Amniotic stem cell (primary cell): ENCODE data around the gene ADGRL1.

Source experiments
- DNase-seq: peaks from one replicate; lab custom pipeline; 2025; lab: John Stamatoyannopoulos, UW

Gene ADGRL1

DNA sequence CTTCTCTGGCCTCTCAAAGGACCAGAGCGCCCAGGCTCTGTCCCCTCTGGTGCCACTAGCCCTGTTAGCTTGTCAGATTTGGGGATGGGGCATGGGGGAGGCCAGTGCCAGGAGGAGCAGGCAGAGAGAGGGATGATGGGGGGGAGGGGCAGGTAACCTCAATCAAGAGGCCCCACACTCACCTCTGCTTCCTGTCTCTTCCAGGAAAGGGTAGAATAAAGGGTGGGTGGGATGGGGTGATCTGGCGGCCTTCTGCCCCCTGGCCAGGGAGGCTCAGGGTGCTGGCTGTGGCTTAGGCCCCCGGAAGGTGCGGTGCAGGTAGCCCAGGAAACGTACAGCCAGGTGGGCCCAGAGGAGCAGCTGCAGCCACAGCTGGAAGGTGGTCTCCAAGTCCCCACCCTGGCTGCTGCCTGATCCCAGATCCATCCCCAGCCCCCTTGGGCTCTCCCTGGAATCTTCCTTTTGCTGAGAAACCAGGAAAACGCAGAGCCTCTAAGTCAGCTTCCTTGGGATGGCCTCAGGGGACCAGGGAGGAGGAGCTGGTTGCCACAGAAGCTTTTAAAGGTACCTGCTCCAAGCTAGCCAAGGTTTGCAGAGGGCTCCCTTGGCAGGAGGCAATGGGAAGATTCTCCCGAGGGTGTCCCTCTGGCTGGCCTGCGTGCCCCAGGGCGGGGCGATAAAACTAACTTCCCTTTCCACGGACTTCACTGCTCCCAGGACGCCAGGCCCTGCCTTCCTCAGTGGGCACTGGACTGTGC lies 93.7 kb downstream of the ADGRL1 start:
- DNase-seq: no peak

DNA sequence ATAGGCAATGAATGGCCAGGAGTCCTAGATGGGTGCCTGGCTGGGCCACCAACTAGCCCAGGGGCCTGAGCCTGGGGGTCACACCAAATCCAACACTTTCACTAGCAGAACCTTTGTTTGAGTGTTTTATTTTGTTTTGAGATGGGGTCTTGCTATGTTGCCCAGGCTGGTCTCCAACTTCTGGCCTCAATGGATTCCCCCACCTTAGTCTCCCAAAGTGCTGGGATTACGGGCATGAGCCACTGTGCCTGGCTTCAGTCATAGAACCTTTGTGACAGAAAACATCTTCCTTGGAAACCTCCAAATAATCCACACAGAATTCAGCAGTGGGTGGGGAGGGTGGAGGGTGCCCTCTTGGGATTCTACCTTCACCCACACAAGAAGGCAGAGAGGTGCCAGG lies 94.5 kb downstream of the ADGRL1 start:
- DNase-seq: no peak

DNA sequence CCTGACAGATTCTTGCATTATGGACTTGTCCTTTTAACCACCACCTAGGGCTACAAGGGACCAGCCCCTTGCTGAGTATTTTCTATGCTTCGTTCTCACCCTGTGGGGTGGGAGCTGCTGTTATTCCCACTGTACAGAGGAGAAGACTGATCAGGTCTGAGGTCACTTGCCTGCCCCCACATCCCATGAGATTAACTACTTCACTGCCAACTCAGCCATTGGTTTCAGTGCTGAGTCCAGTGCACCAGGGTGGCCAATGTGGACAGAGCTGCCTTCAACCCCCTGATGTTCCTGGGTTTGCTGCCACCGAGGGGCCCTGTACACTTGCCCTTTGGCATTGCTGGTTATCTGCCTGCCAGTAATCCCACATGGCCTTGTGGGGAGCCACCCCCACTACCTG lies 95.3 kb downstream of the ADGRL1 start:
- DNase-seq: no peak

DNA sequence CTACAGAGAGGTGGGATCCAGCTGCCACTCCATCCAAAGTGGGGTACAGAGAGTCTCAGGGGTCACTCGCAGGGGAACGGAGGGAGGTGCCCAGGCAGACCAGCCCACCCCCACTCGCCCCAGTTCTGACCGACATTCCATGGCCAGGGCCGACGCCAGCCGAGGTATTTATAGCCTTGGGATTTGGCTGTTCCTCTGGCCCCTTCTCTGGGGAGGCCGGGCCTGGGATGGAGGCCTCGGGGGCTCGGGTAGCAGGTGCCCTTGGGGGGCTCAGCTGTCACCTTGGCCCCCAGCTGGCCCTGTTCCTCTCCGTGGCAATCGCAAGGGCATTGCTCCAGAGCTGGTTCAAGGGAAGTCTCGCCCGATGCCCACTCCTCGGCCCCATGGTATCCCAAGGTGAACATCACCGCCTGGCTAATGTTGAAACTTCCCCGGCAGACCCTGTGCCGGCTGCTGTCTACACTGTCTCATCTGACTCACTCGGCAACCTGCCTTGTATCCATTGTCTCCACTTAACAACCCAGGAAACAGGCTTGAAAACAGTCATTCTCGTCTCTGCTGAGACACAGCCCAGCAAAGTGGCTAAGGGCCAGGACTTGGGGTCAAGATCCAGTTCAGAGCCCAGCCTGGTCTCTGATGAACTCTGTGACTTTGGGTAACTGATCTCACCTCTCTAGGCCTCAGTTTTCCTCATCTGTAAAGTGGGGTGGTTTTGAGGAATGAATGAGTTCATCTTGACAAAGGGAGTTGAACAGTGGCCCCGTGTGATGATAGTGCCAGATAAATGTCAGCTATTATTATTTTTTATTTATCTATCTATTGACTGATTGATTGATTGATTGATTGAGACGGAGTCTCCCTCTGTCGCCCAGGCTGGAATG lies 98.1 kb downstream of the ADGRL1 start:
- no peak for DNase-seq

DNA sequence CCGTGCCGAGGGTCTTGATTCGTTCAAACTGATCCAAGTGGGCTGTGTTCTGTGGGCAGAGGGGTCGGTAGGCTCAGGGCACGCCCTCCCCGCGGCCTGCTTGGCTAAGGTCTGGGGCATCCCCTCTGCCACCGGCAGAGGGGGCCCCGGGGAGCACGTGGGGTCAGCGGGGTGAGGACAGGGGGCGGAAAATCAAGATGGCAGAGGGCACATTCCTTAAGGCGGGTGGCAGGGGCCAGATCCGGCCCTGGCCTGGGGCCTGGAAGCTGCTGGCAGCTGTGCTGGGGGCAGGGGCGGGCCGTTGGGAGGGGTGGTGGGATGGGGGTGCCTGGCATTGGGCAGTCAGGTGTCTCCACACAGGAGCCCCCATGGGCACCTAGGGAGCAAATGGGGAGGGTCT lies 99.1 kb downstream of the ADGRL1 start:
- no peak for DNase-seq

DNA sequence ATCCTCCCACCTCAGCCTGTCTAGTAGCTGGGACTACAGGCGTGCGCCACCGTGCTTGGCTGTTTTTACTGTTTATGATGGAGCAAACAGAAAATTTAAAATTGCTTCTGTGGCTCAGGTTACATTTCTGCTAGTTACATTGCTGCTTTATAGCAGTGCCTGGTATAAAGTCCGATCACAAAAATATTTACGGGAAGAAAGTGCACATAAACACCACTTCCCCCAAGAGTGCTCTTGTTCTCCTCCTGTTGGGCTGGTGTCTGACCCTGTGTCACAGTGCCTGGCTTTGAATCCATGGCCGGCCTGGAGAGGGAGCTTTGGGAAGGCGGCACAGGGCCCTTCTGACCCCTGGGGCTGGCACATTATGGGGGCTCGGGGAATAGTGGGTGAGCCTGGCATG lies 100.3 kb downstream of the ADGRL1 start:
- DNase-seq: no peak

DNA sequence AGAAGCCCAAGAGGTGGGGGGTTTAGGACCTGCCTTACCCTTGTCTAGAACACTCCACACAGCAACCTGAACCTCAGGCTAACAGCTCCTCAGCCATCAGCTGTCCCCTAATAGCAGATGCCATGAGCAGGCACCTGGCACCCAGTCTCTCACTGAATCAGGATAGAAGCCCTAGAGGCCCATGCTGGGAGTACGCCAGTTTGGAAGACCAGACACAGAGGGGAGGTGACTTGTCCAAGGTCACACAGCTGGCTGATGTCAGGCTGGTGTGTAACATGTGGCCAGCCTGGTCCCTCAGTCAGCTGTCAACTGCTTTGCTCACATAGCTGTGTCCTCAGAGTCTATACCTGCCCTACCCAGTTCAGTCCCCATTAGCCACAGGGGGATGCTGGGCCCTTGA lies 102.7 kb downstream of the ADGRL1 start:
- no peak for DNase-seq

DNA sequence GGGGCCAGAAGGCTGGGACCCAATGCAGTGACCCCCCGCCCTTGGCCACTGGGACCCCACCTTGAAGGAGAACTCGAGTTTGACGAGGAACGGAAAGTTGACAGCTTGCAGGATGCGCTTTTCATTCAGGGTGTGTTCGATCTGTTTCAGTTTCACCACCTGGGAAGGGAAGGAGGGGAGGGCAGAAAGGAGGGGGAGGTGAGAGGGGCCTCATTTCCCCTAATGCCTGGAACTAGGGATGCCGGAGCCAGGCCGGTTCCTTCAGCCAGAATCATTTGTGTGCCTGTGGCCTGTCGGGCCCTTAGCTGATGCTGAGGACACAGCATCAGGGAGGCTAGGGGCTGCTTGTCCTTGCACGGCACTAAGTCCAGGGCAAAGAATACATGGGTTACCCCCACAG lies 103.2 kb downstream of the ADGRL1 start:
- DNase-seq: no peak

DNA sequence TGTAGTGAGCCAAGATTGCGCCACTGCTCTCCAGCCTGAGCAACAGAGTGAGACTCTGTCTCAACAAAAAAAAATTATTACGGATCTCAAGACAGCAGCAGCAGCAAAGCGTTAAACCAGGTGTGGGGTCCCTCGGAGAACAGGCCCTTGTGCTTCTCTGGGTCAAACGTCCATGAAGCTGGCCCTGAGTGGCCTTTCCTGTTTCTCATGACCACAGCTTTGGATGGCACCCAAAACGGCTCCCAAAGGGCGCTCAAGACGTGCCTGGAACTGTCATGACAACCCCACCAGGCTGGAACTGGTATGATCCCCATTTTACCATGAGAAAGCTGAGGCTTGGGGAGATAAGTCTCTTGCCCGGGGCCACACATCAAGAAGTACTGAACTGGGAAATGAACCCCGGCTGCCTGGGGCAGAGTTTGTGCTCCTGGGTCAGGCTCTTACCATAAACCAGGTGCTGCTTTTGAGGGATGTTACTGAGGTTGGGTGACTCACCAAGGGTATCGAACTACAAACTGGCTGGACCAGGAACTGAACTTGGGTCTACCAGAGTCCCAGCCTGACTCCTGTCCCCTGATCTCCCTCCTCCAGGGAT lies 103.8 kb downstream of the ADGRL1 start:
- no peak for DNase-seq

DNA sequence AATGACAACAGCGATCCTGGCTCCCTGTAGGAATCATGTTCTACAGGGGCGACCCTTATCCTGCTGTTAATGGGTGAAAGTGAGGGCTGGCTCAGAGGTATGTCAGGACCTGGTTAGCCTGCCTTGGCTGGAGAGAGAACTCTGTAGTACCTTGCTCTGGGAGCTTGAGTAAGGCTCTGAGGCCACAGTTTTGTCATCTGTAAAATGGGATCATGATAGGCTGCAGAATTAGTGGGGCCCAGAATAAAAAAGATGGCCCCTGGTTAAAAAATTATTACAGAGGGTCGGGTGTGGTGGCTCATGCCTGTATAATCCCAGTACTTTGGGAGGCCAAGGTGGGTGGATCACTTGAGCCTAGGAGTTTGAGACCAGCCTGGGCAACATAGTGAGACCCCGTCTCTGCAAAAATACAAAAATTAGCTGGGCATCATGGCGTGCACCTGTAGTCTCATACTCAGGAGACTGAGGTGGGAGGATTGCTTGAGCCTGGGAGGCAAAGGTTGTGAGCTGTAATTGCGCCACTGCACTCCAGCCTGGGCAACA lies 104.9 kb downstream of the ADGRL1 start:
- DNase-seq: no peak
